HG03280 (cell line): ENCODE results near the gene RBCK1.
"Not testable (repeated sequence)": the region's sequence is repeated elsewhere in the genome, so short reads cannot be mapped to it uniquely, and the experiment has no call there.

Source experiments
- ATAC-seq: cut with Tn5 transposase; IDR thresholded peaks from one replicate; pipeline ENCODE4 v1.9.1; 2021; ENCODE audit warnings: mild to moderate bottlenecking, moderate library complexity; ENCODE audit not compliant: unreplicated experiment

The RBCK1 gene

DNA sequence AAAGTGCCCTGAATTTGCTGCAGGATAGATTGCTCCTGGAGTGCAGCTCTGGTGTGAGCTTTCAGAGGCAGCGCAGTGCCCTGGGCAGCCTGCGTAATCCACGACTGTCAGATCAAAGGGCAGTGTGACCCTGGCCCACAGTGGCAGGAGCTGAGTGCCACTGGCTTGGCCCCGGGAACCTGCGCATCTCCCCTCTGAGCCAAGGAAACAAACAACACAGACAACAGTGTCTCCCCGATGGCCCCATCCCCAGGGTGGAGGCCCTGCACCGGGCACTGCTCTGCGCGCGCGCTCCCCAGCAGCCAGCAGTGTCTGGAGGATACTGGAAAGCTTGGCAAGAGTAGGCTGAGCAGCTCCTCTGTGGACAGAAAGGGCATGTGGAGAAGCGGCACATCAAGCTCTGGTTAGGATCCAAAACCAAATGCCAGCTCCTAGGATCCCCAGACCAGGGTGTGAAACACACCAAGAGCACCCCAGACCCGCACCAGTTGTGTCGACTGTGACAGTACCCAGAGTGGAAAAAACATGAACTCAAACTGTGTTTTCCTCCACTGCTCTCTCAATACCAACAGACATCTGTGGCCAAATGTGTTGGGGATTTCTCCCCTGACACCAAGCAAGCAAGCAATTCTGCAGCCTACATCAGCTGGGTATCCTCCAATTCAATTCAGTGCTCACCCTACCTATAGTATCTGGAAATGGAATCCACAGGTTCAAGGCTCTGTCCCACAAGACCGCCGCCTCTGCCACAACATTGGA lies 26.7 kb downstream of the RBCK1 start:
- ATAC-seq: no peak

DNA sequence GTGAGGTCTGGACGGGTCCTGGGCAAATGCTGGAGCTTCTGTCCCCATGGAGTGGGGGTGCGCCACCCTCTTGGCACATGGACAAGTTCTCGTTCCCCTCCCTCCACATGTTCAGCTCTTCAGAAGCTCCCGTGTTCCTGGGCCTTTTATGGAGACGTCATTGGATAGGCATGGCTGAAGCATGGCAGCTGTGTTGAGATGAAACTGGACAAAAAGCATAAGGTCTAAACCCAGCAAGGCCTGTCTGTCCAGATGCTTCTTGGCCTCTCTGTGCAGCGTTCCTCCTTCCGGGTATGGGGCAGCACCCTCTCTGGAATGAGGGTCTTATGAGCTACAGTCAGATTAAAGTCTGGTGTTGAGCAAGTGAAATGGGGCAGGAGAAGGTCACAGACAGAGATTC lies 27.5 kb downstream of the RBCK1 start:
- ATAC-seq: no peak

DNA sequence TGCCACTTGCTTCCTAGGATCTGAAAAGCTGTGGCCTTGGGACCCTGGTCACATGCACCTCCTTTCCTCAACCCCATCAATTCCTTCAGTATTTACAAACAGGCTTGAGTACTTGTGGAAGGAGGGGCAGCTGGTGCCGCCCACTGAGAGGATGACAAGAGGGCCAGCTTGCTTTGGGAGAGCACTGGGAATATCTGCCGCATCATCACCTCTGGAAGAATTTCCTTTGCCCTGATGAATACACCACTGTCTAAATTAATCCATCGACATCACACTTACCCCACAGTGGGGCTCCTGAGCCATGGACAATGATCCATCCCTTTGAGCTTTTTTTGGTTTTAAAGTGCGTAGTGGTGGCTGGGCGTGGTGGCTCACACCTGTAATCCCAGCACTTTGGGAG lies 28.4 kb downstream of the RBCK1 start:
- no peak for ATAC-seq

DNA sequence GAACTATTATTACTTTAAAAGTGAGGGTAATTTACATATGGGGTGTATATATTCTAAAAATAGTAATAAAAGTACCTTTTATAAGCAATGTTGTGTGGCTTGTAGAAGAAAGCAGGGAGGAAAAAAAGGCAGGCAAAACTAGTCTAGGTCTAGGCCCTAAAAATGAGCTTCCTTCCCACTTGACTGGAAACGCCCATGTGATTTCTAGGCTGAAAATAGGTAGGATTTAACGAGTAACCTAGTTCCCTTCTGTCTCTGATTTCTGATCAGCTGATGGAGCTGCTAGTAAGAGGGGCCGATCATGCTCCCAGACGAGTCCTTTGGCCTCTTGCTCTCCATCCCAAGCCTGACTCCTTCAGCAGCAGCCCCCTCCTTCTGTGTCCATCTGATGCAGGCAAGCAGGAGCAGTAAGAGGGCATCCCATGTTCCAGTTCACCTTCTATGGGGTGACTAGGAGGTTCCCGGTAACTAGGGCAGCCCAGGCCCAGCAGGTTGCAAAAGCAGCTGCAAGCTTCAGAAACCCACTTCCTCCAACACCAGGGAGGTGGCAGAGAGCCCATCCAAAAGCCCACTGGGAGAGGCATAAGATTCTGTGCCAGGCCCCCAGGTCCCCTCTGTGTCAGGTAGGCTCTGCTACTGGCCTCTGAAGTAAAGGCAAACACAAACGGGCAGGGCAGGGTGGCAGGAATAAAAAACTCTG lies 29.8 kb downstream of the RBCK1 start:
- ATAC-seq: no peak

DNA sequence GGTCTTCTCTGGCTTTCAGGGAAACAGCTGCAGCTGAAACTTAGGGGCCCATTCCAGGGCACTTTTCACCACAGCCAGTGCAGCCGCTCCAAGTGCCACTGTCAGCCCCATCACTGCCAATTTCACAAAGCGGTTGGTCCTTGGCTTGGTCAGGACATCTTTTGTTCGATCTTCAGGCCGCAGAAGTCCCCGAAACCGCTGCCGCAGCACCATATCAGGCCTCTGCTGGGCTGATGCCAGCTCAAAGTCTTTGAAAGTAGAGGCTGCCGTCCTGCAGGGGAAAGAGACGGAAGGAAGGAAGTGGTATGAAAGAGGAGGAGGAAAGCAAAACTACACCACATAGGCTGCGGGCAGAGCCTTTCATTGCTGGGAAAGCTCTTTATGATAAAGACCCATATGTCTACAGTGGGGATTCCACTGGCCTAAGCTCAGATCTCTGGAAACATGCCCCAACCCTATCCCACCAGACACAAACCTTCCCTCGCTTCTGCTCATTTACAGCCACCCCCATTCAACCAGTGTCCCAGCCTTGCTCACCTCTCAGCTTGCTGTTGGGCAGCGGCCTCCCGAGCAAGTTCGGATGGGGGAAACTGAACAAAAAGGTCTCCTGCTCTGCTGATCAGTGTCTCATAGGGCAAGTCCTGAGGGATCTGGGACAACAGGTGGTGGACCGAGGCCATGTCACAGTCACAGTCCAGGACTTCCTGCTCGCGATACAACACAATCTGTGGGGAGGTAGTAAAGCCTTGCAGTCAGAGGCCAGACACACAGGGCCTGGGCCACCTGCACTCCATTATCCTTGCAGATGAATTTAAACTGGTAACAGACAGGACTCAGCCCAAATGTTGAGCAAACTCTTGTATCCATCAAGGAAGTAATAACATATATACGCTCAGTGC lies 30.7 kb downstream of the RBCK1 start:
- ATAC-seq: no peak

DNA sequence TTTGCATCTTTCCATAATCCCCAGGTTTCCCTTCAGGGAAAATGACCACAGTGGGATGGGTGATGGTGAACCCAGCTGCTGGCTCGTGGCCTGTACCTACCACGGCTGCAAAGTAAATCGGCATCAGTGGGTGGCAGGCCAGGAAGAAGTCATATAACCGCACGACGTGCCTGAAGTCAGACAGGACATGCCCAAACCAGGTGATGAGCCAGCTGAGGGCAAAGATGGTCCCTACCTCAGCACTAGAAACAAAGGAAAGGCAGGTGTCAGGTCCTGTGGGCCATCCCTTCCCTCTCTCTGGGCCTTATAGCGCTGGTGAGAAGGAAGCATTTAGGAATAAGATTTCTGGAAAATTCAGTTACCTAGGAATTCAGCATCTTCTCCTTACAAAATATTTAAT lies 32.0 kb downstream of the RBCK1 start:
- ATAC-seq: no peak

DNA sequence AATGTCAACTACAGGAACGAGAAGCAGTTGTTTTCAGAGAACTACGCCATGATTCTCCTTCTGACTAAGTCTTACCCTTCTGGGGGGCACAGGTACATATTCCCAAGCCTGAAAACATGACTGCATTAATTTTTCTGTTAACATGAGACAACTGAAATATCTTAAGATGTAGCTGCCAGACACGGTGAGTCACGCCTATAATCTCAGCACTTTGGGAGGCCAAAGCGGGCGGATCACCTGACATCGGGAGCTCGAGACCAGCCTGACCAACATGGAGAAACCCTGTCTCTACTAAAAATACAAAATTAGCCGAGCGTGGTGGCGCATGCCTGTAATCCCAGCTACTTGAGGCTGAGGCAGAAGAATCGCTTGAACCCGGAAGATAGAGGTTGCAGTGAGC lies 32.5 kb downstream of the RBCK1 start:
- ATAC-seq: no peak

DNA sequence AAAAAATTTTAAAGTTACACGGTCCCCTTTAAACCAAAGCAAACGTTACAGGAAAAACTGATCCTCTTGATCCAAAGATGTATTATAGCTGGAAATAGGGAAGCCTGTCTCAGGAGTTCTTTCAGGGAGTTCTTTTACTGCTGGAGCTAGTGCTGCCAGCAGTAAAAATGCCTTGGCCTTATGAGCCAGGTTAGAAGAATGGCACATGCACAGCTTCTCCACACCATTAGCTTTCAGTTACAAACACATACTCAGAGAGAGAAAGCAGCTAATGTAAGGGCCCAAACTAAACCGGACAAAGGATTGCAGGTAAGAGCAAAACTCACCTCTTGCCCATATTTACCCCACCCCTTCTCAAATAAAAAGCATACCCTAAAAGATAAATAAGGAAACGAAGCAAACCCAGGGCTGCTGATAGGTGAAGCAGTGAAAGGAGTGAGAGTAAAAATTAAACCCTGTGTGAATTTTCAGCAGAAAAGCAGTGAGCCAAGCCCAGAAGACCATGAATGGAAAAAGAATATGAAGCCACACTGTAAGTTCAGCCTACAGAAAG lies 35.2 kb downstream of the RBCK1 start:
- no peak for ATAC-seq

DNA sequence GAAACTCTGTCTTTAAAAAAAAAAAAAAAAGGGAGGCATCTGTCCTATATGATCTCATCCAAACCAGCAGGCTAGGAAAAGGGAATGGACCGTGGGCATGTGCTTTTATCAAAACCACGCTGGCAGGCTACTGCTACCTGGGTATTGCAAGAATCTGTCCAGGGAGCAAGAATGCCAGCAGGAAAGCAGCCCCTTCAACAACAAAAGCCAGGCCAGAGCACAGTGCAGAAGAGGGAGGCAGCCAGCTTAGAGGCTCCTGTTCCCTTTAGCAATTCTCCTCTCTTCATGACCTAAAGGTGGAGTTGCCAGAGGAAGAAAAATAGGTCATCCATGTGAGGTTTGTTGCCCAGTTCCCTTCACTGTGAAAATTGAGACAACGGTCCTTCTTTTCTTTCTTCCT lies 36.0 kb downstream of the RBCK1 start:
- no peak for ATAC-seq

DNA sequence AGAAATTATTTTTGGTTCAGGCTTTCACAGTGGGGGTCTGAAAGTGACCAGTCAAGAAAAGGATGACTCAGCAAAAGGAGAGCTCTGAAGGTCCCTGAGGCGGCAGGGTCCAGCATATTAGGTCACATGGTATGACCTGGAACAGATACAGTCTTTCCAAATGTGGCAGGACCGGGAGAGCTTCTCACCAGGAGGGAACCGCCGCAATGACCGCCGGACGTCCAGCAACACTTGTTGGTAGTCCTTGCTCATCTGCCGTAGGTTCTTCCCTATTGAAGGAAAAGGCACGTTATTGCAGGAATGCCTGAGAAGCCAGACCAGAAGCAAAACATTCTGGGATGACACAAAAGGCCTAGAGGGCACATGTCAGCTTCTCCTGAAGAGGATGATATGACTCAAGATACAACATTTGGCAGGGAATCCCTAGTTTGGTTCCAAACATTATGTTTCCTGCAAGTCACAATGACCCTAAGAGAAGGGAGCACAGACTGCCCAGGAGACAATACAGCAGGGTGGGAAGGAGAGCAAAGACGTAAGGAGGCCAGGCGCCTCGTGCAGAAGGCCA lies 36.8 kb downstream of the RBCK1 start:
- ATAC-seq: no peak

DNA sequence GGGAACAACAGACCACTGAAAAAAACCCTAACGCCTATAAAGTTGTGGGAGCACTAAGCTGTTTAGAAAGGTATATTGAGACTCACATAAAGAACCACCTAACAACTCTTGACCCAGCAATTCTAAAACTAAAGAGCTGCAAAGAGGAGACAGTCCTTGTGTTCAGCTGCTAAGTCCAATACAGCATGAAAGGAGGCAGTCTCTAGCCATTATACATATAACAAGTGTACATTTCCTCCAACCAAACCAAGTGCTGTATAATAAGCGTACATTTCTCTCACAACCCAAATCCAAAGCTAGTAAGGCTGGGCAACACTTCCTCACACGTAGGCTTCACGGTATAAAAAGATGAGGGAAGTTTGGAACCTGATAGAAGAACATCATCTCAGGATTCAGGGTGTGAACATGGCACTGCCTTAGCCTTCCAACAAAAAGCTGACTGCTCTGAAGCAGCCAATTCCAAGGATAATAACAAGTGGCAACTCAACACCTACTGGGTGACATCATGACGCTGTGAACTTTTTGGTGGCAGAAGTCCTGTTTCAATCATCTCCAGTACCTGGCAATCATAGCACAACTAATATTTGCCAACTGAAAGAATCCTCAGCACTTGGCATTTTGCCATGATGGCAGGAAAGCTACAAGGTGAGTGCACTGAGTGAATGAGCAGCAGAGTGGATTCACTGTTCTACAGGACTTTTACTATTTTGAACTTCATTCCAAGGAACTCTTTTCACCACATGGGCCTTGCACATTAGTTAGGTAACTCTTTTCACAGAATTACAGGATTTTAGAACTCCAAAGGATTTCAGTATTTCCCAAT lies 37.6 kb downstream of the RBCK1 start:
- no peak for ATAC-seq

DNA sequence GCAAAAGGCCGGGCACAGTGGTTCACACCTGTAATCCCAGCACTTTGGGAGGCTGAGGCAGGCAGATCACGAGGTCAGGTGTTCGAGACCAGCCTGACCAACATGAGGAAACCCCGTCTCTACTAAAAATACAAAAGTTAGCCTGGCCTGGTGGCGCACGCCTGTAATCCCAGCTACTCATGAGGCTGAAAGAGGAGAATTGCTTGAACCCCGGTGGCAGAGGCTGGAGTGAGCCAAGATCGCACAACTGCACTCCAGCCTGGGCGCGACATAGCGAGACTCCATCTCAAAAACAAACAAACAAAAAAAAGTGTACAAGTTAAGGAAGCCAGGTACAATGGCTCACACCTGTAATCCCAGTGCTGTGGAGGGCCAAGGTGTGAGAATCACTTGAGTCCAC lies 43.9 kb downstream of the RBCK1 start:
- ATAC-seq: not testable (repeated sequence)

DNA sequence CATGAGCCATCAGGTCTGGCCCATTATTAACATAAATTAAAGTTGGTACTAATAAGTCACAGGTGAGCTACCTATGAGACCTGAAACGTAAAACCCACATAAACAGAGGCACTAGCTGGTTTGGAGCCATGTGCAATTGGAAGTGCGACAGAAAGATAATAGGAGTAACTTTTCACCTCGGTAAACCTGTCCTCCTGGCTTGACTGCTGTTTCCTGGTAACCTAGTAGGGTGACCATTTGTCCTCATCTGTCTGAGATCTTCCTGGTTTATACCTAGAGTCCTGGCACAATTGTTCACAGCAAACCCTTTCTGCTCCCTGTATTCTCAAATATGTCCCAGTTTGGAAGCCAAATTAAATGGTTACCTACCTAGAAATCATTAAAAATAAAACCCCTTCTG lies 46.9 kb downstream of the RBCK1 start:
- no peak for ATAC-seq

DNA sequence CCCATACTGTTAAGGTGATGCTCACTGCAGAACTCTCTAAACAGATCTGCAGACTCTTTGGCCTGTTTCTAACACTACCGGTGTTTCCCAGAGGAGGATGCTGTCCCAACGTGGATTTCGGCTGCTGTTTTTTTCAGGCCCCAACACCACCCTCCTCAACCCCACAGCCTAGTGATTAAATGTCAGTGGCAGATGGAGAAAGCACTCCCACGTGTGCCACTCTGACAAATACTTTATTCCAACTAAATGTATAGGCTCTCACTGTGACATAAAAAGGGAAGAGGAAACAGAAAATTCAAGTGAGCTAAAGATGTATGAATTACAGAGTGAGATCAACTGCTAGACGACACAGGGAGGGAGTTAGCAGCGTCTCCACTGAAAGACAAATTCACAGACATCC lies 50.7 kb downstream of the RBCK1 start:
- ATAC-seq: no peak

DNA sequence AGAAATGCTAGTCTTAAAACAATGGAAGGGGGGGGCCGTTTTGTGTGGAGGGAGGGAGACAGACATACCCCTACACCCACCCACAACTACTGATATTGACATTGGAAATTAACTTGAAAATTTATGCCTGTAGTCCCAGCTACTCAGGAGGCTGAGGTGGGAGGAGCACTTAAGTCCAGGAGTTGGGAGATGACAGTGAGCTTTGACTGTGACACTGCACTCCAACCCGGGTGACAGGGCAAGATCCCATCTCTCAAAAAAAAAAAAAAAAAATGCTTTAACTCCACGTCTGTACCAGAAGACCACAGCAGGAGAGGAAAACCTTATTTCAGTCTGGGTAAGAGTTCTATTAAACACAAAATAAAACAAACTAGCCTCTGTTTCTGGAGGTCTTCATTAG lies 52.1 kb downstream of the RBCK1 start:
- ATAC-seq: no peak

DNA sequence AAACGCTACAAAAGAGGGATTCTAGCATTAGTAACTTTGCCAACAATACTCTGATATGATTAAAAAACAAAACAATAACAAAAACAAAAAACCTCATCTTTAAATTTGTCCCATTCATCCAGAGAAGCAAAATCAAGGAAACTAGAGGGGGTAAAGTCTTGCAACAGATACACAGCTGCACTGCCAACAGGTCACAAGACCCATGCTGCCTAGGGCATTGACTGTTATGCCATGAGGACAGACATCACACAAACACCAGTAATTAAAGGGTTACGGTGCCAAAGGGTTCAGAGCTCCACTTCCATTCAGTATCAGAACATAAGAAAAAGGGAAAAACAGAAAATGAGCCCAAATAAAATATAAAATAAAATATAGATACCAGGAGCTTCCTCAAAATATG lies 52.6 kb downstream of the RBCK1 start:
- no peak for ATAC-seq

DNA sequence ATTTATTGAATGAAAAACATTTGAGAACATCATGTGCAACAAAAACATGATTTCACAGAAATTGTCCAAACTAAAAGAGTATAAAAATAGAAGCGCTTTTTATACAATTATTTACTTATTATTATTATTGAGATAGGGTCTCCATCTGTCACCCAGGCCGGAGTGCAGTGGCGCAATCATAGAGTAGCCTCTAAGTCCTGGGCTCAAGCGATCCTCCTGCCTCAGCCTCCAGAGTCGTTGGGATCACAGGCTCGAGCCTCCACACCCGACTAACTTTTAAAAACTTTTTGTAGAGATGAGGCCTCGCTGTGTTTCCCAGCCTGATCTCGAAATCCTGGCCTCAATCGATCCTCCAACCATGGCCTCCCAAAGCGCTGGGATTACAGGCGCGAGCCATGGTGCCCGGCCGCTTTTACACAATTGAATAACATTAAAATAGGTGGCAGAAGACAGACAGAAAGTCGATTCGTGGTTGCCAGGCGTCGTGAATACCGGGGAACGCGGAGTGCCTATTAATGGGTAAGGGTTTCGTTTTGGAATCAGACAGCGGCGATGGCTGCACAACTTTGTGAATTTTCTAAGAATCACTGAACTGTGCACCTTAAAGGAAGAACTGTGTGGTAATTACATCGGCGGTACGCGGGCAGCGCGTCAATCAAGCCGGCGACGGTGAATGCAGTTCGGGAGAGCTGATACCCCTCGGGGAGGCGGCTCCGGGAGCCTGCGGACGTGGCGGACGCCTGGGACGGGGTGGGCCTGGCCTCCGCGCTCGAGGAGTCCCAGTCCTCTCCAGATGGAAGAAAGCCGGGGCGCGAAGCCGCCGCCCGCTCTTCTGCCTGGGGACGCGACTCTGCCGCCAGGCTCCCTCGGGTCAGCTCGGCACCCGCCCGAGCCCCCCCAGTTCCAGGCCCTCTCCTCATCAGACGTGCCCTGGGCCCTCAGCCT lies 53.4 kb downstream of the RBCK1 start:
- peak; percentile 42 for ATAC-seq

DNA sequence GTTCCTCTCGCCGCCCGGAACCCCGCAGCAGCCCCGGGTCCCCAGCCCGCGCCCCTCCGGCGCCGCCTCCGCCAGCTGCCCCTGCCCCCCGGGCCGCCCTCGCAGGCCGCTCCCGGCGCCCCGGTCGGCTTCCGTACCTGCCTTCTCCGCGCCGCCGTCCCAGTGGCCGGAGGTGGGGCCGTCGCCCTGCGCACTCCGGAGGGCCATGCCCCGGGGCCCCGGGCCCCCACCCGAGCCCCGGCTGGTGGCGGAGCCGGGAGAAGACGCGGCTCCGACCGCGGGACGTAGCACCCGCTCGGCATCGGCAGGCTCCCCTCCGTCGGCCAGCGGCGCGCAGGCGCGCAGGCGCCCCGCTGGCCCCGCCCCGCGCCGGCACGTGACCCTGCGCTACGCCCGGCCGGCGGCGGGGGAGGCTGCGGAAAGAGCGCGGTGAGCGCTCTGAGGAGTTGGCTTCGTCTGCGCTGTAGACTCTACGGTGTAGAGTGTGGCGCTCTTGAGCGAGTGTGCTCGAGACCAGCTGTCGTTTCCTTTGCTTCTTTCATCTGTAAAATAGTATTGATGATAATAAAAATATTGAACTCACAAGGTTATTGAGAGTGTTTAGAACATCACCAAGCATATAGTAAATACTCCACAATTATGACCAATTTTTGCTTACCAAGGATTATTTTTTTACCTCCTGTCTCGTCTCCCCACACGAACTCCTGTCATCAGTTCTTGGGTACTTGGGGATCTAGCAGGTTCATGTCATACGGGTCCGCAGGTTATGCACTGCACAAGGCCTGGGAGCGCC lies 54.3 kb downstream of the RBCK1 start, which contains the start of gene TBC1D20:
Gene TBC1D20 (minus strand): TSS at position 335 of the 793 bp plus-strand sequence. CDS start 128 bp downstream, at position 207.
- ATAC-seq: peak; percentile 91
